Choroid plexus epithelial cell (primary cell): ENCODE measurements around the gene PIGH.

Experiments used
- DNase-seq: peaks from one replicate; pipeline ENCODE4 v3.0.0-alpha.2; 2010; ENCODE audit warnings: low read depth
- H3K4me3 ChIP-seq: 2 replicates; pipeline ENCODE4 v1.5.1; 2011; ENCODE audit warnings: low read depth, mild to moderate bottlenecking, control low read depth, low read length, moderate library complexity
- TF ChIP-seq, protein P1 (sequence below): conservative IDR thresholded peaks from 2 replicates; pipeline ENCODE4 v1.5.1; 2011; ENCODE audit warnings: low read depth, mild to moderate bottlenecking, control low read depth, inconsistent platforms, low read length, moderate library complexity

PIGH gene

DNA sequence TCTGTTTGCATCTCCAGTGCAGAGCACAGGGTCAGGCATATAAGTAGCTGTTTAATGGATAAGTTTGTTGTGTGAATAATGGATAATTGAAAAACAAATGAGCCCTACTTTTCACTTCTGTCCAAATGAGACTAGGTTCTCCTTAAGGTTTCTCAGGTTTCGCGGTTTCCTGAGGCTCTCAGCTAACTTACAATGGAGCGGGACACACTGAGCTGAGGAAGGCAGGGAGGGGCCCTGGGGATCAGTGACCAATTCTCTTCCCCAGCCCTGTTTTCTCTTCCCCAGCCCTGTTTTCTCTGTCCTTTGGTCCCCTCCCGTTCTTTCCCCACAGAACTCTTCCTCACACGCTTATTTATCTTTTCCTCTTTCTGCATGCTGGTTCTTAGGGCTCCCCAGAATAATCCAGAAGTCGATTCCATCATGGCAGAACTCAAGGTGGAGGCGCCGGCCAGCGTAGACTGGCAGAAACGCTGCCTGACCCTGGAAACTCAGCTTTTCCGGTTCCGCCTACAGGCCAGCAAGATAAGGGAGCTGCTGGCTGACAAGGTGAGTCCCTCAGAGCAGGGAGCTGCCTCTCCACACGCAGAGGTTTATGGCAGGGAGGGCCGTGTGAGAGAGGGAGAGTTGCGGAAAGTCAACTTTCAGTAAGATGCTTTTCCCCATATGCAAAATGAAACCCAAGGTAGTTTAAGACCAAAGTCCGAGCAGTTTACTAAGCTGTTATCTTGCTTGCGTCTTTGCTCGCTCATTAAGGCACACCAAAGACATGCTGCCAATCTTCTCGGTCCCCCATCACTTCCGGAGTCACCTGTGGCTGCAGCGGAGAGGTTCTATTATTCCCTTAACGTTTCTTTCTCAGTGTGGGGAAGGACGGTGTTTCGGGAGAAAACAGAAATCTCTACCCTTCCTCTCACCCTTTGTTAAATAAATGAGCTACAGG is 58.4 kb downstream of the PIGH start:
- TF ChIP-seq, protein P1, sequence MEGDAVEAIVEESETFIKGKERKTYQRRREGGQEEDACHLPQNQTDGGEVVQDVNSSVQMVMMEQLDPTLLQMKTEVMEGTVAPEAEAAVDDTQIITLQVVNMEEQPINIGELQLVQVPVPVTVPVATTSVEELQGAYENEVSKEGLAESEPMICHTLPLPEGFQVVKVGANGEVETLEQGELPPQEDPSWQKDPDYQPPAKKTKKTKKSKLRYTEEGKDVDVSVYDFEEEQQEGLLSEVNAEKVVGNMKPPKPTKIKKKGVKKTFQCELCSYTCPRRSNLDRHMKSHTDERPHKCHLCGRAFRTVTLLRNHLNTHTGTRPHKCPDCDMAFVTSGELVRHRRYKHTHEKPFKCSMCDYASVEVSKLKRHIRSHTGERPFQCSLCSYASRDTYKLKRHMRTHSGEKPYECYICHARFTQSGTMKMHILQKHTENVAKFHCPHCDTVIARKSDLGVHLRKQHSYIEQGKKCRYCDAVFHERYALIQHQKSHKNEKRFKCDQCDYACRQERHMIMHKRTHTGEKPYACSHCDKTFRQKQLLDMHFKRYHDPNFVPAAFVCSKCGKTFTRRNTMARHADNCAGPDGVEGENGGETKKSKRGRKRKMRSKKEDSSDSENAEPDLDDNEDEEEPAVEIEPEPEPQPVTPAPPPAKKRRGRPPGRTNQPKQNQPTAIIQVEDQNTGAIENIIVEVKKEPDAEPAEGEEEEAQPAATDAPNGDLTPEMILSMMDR = no peak
- H3K4me3 ChIP-seq = no peak overlapping the region
- DNase-seq = no peak
